Natural killer cell (primary cell): ENCODE data around the gene SATB2. TPM values are rescaled to one million over a fixed set of nuclear protein-coding genes. Genes with fewer than 3 reads are reported as not detected.

ENCODE experiments used
- ATAC-seq, 3 donors: fragments of 150-1000 bp in 2 of 3; fragments of 200-7000 bp in 1 of 3; cut with Tn5 transposase; 1 replicate in 1 of 3; 2 replicates in 2 of 3; pipeline ENCODE4 v1.10.0; 2021; ENCODE audit warnings: mild to moderate bottlenecking in 2 of 3, moderate library complexity in 2 of 3
- DNase-seq, 2 donors: peaks; one replicate each; pipeline versions ENCODE4 v3.0.0 to v3.0.0-alpha.2; 2013 to 2021; ENCODE audit warnings: mixed read lengths in 1 of 2
- H3K27ac ChIP-seq: one replicate; pipeline ENCODE4 v1.5.1; 2013; ENCODE audit warnings: mild to moderate bottlenecking, low read length
- H3K27me3 ChIP-seq: one replicate; pipeline ENCODE4 v1.6.1; 2013; ENCODE audit warnings: low read length; ENCODE audit not compliant: control insufficient read depth, insufficient read depth
- H3K36me3 ChIP-seq: one replicate; pipeline ENCODE4 v1.6.1; 2013; ENCODE audit warnings: low read length; ENCODE audit not compliant: control insufficient read depth, insufficient read depth
- H3K4me1 ChIP-seq: one replicate; pipeline ENCODE4 v1.6.1; 2013; ENCODE audit warnings: low read length; ENCODE audit not compliant: control insufficient read depth, insufficient read depth
- H3K4me3 ChIP-seq: one replicate; pipeline ENCODE4 v1.5.1; 2013; ENCODE audit warnings: low read length
- H3K9me3 ChIP-seq: one replicate; pipeline ENCODE4 v1.6.1; 2013; ENCODE audit warnings: low read length; ENCODE audit not compliant: control insufficient read depth, insufficient read depth
- H3K27ac Mint-ChIP-seq, 2 donors: one replicate each; pipeline ENCODE4 v1.8.0; 2022; ENCODE audit warnings: mild to moderate bottlenecking in 2 of 2, mixed read lengths in 2 of 2, moderate library complexity in 1 of 2
- H3K27me3 Mint-ChIP-seq, 2 donors: one replicate each; pipeline ENCODE4 v1.8.0; 2022; ENCODE audit warnings: low read depth in 2 of 2, mixed read lengths in 2 of 2
- H3K36me3 Mint-ChIP-seq: one replicate; pipeline ENCODE4 v1.8.0; 2022; ENCODE audit warnings: mixed read lengths
- H3K4me1 Mint-ChIP-seq, 2 donors: one replicate each; pipeline ENCODE4 v1.8.0; 2022; ENCODE audit warnings: mixed read lengths in 2 of 2
- H3K4me3 Mint-ChIP-seq: one replicate; pipeline ENCODE4 v1.8.0; 2022; ENCODE audit warnings: mild to moderate bottlenecking, moderate library complexity, mixed read lengths
- H3K9me3 Mint-ChIP-seq, 2 donors: one replicate each; pipeline ENCODE4 v1.8.0; 2022; ENCODE audit warnings: mixed read lengths in 2 of 2
- CTCF ChIP-seq: fragments of 200-600 bp; IDR thresholded peaks from one replicate; pipeline ENCODE4 v1.8.0; 2022; ENCODE audit warnings: antibody characterized with exemption
- WGBS: methylation state at CpG from one replicate; pipeline ENCODE4 v1.1.7; 2013; ENCODE audit warnings: missing lambda C conversion rate; ENCODE audit not compliant: insufficient coverage; 5-methylcytosine and 5-hydroxymethylcytosine counted together
- intact Hi-C: fragments of 100-400 bp; cut with micrococcal nuclease; formaldehyde crosslinking; loops from one replicate; pipeline ENCODE4 v1.14.2; 2022
- total RNA-seq, 4 donors: library from RNA; stranded (reverse); fragments of 120-200 nt in 1 of 4; gene quantifications; one replicate each; pipeline versions ENCODE4 v1.2.3 to v1.2.4, GENCODE V29; 2013 to 2022

SATB2 gene
- total RNA-seq, 3 donors from 2014 or later (not counting 1 experiment from before 2014, with no cell fraction given) = 0.73 to 2.8 (median 0.79) TPM

GRCh38 chr2:199339891-199340605 lies 117.7 kb downstream of the SATB2 start:
- no peak for DNase-seq
- ATAC-seq = no peak

GRCh38 chr2:199336546-199336945 lies 121.2 kb downstream of the SATB2 start:
- intact Hi-C loops = no loop called here
- WGBS = 50% methylated on average over 2 of the region's 2 CpGs

More at GRCh38 chr2:199339891-199340605, 117.7 kb downstream of the SATB2 start:
- no peak overlapping the region for H3K4me3 Mint-ChIP-seq
- 75% methylated on average over 1 of the region's 3 CpGs for WGBS
- no peak overlapping the region for H3K4me3 ChIP-seq
- H3K27me3 Mint-ChIP-seq = no peaks in the 10 kb centered on the region
- no peak overlapping the region for H3K27ac ChIP-seq
- H3K27me3 ChIP-seq = no peaks in the 10 kb centered on the region
- H3K36me3 ChIP-seq = no peaks in the 10 kb centered on the region
- peaks cover 0 to 7% of the 10 kb centered on the region in 2 donors for H3K9me3 Mint-ChIP-seq
- no peaks in the 10 kb centered on the region for H3K36me3 Mint-ChIP-seq
- TF ChIP-seq CTCF = no peak
- H3K27ac Mint-ChIP-seq = no peak overlapping the region
- intact Hi-C loops = no loop called here
- H3K9me3 ChIP-seq = no peaks in the 10 kb centered on the region
- no peaks in the 10 kb centered on the region for H3K4me1 ChIP-seq
- H3K4me1 Mint-ChIP-seq = no peaks in the 10 kb centered on the region

GRCh38 chr2:199335502-199335901 lies 122.2 kb downstream of the SATB2 start:
- Histone ChIP-seq H3K4me1 (no peaks in the 10 kb centered on the region), H3K36me3 (no peaks in the 10 kb centered on the region), H3K27ac (no peak overlapping the region), H3K9me3 (no peaks in the 10 kb centered on the region), H3K27me3 (no peaks in the 10 kb centered on the region), H3K4me3 (no peak overlapping the region)
- TF ChIP-seq CTCF = no peak
- no peak overlapping the region for H3K27ac Mint-ChIP-seq
- WGBS = 86% methylated on average over 2 of the region's 2 CpGs
- no peak for ATAC-seq
- intact Hi-C loops = no loop called here
- H3K4me1 Mint-ChIP-seq = no peaks in the 10 kb centered on the region
- H3K27me3 Mint-ChIP-seq = no peaks in the 10 kb centered on the region
- DNase-seq = no peak
- H3K36me3 Mint-ChIP-seq = peaks cover 4% of the 10 kb centered on the region
- peaks cover 0 to 3% of the 10 kb centered on the region in 2 donors for H3K9me3 Mint-ChIP-seq
- H3K4me3 Mint-ChIP-seq = no peak overlapping the region

More at GRCh38 chr2:199336546-199336945, 121.2 kb downstream of the SATB2 start:
- TF ChIP-seq CTCF = no peak
- Mint-ChIP-seq H3K27ac (no peak overlapping the region), H3K4me1 (no peaks in the 10 kb centered on the region), H3K9me3 (peaks cover 0 to 3% of the 10 kb centered on the region in 2 donors), H3K27me3 (no peaks in the 10 kb centered on the region), H3K36me3 (peaks cover under 1% of the 10 kb centered on the region), H3K4me3 (no peak overlapping the region)
- H3K9me3 ChIP-seq = no peaks in the 10 kb centered on the region
- ATAC-seq (no peak), DNase-seq (no peak)
- H3K4me3 ChIP-seq = no peak overlapping the region
- H3K36me3 ChIP-seq = no peaks in the 10 kb centered on the region
- H3K27me3 ChIP-seq = no peaks in the 10 kb centered on the region
- no peak overlapping the region for H3K27ac ChIP-seq
- no peaks in the 10 kb centered on the region for H3K4me1 ChIP-seq

DNA sequence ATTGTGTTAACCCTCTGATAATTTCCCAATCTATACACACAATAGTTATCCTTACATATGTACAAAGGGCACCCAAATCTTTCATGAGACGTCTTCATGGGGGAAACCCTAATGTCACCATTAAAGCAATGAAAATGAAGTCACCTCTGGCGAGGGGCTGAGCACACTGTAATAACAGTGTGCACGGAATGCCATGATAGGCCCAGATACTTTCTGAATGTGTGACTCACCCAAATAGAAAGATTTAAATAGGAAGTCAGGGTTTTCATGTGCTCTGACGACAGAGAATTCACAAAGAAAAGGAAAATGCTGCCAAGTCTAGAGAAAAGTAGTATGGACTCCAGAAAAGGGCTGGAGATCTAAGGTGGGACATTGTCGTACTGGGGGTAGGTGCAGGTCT lies 128.3 kb downstream of the SATB2 start:
- no peaks in the 10 kb centered on the region for H3K27me3 ChIP-seq
- ATAC-seq (no peak), DNase-seq (no peak)
- no peak overlapping the region for H3K4me3 Mint-ChIP-seq
- no peak overlapping the region for H3K27ac ChIP-seq
- no peaks in the 10 kb centered on the region for H3K4me1 Mint-ChIP-seq
- no peak overlapping the region for H3K27ac Mint-ChIP-seq
- H3K4me3 ChIP-seq = no peak overlapping the region
- intact Hi-C loops = no loop called here
- TF ChIP-seq CTCF = no peak
- peaks cover 4% of the 10 kb centered on the region for H3K36me3 Mint-ChIP-seq
- H3K27me3 Mint-ChIP-seq = no peaks in the 10 kb centered on the region
- peaks cover 2 to 3% of the 10 kb centered on the region in 2 donors for H3K9me3 Mint-ChIP-seq
- 61% methylated on average over 4 of the region's 5 CpGs for WGBS
- no peaks in the 10 kb centered on the region for H3K4me1 ChIP-seq
- H3K9me3 ChIP-seq = no peaks in the 10 kb centered on the region
- no peaks in the 10 kb centered on the region for H3K36me3 ChIP-seq
